Endothelial cell of umbilical vein (primary cell): ENCODE results near the gene ADD1. TPM values are rescaled to one million over a fixed set of nuclear protein-coding genes. Genes with fewer than 3 reads are reported as not detected.
A peak's percentile ranks its signal among the peaks of the same experiment; 100 is the strongest.

Source experiments
- BruUV-seq: library from RNA; stranded (reverse); fragments of 400-500 nt; replicated peaks from 2 replicates; lab custom pipeline; 2021; lab: Mats Ljungman, UMichigan
- CTCF ChIA-PET: fragments of 300-600, 350-600 bp; sonication (Branson Sonifier 250); formaldehyde crosslinking; loops from one replicate; lab custom pipeline; 2021; ENCODE audit warnings: antibody characterized with exemption, inconsistent platforms; lab: Charles Lee
- POLR2A ChIA-PET: fragments of 300-600, 350-600 bp; sonication (Branson Sonifier 250); formaldehyde crosslinking; loops from one replicate; lab custom pipeline; 2021; ENCODE audit warnings: antibody characterized with exemption, inconsistent platforms; lab: Charles Lee
- DNase-seq: peaks from one replicate; pipeline ENCODE4 v3.0.0-alpha.2; 2011; ENCODE audit warnings: low read depth, low spot score
- FAIRE-seq: peaks from 2 replicates; lab custom pipeline; 2011; peaks lifted over from hg19 to GRCh38; lab: Jason Lieb, UNC
- H2AFZ ChIP-seq: 2 replicates; pipeline ENCODE4 v1.6.0; 2012; ENCODE audit warnings: low read depth, low read length, control low read depth, inconsistent platforms
- H3K27ac ChIP-seq: 2 replicates; pipeline ENCODE4 v1.5.1; 2011; ENCODE audit warnings: low read depth, mild to moderate bottlenecking, control low read depth, low read length, moderate library complexity; ENCODE audit not compliant: insufficient read depth
- H3K27me3 ChIP-seq, 2 experiments: 2 replicates each; pipeline versions ENCODE4 v1.6.0 to v1.6.1; 2011; ENCODE audit warnings: low read length in 2 of 2, mixed read lengths in 1 of 2; ENCODE audit not compliant: control insufficient read depth in 2 of 2, insufficient read depth in 2 of 2
- H3K36me3 ChIP-seq, 2 experiments: 2 replicates in 1 of 2; 3 replicates in 1 of 2; pipeline ENCODE4 v1.5.1; 2011; ENCODE audit warnings: low read length in 2 of 2, mild to moderate bottlenecking in 1 of 2, moderate library complexity in 1 of 2; ENCODE audit not compliant: control insufficient read depth in 2 of 2, insufficient read depth in 2 of 2; ENCODE audit errors: extremely low read depth in 1 of 2
- H3K4me1 ChIP-seq: 3 replicates; pipeline ENCODE4 v1.5.1; 2011; ENCODE audit warnings: mild to moderate bottlenecking, low read length; ENCODE audit not compliant: control insufficient read depth, insufficient read depth; ENCODE audit errors: extremely low read depth
- H3K4me2 ChIP-seq: 2 replicates; pipeline ENCODE4 v1.6.1; 2011; ENCODE audit warnings: low read length, control low read depth, mixed read lengths; ENCODE audit not compliant: insufficient read depth
- H3K4me3 ChIP-seq, 3 experiments: fragments of 200-600 bp in 1 of 3; sonication (generic), shearing (Covaris generic) in 1 of 3; replicated peaks in 1 of 3; 2 replicates each; pipeline ENCODE4 v1.5.1; 2011 to 2016; ENCODE audit warnings: control low read depth in 3 of 3, low read length in 3 of 3, mild to moderate bottlenecking in 2 of 3, inconsistent platforms in 1 of 3, low read depth in 1 of 3, moderate library complexity in 1 of 3; ENCODE audit not compliant: insufficient read depth in 1 of 3
- H3K79me2 ChIP-seq: 2 replicates; pipeline ENCODE4 v1.6.0; 2012; ENCODE audit warnings: low read length, inconsistent platforms; ENCODE audit not compliant: control insufficient read depth, insufficient read depth
- H3K9ac ChIP-seq: replicated peaks from 2 replicates; pipeline ENCODE3; 2011; ENCODE audit warnings: low read length, control low read depth; ENCODE audit not compliant: insufficient read depth; ENCODE audit errors: extremely low read depth
- H3K9me1 ChIP-seq: replicated peaks from 3 replicates; pipeline ENCODE4 v1.6.0; 2011; ENCODE audit warnings: mild to moderate bottlenecking, low read length; ENCODE audit not compliant: control insufficient read depth, insufficient read depth; ENCODE audit errors: extremely low read depth
- H3K9me3 ChIP-seq: replicated peaks from 2 replicates; pipeline ENCODE4 v1.5.1; 2012; ENCODE audit warnings: low read length, inconsistent platforms; ENCODE audit not compliant: control insufficient read depth, insufficient read depth
- H4K20me1 ChIP-seq: replicated peaks from 2 replicates; pipeline ENCODE3; 2011; ENCODE audit warnings: mild to moderate bottlenecking, low read length; ENCODE audit not compliant: control insufficient read depth, insufficient read depth; ENCODE audit errors: extremely low read depth
- CTCF ChIP-seq, 2 donors: IDR thresholded peaks; 1 replicate in 1 of 2; 2 replicates in 1 of 2; pipeline ENCODE4 v1.5.1; 2011; ENCODE audit warnings: low read length in 2 of 2, mild to moderate bottlenecking in 2 of 2, moderate library complexity in 2 of 2, control low read depth in 1 of 2, inconsistent platforms in 1 of 2, low read depth in 1 of 2; ENCODE audit not compliant: insufficient read depth in 1 of 2; ENCODE audit errors: extremely low read depth in 1 of 2
- EZH2 ChIP-seq: IDR thresholded peaks from 2 replicates; pipeline ENCODE4 v1.6.1; 2012; ENCODE audit warnings: borderline replicate concordance, low read depth, mild to moderate bottlenecking, moderate library complexity, low read length, inconsistent platforms; ENCODE audit not compliant: severe bottlenecking
- MYC ChIP-seq: IDR thresholded peaks from one replicate; pipeline ENCODE4 v1.6.1; 2011; ENCODE audit warnings: mild to moderate bottlenecking, low read depth, low read length
- dilution Hi-C: fragments of 300-500 bp; cut with MboI; formaldehyde crosslinking; loops from one replicate; pipeline ENCODE4 v1.15.0; 2019; ENCODE audit warnings: low sequenced_read_pairs; ENCODE audit not compliant: extremely low pct_ligation_motif_present
- intact Hi-C: fragments of 100-400 bp; cut with micrococcal nuclease; formaldehyde crosslinking; loops from one replicate; pipeline ENCODE4 v1.10.0; 2022
- polyA plus RNA-seq, 4 experiments: library from polyadenylated mRNA; depleted of rRNA in 3 of 4; stranded (reverse) in 3 of 4; unstranded in 1 of 4; fragments of >200 nt; gene quantifications; 2 replicates each; pipeline versions ENCODE4 v1.2.1 to v1.2.3, GENCODE V29; 2011 to 2012; ENCODE audit warnings: missing spikeins in 1 of 4
- total RNA-seq: library from RNA; stranded (reverse); gene quantifications from 2 replicates; pipeline ENCODE4 v1.2.3, GENCODE V29; 2021

ADD1 gene
- total and polyA plus RNA-seq, 2 donors (not counting 3 experiments of a cell fraction or from before 2014, with no cell fraction given), result 219 to 305 TPM

DNA sequence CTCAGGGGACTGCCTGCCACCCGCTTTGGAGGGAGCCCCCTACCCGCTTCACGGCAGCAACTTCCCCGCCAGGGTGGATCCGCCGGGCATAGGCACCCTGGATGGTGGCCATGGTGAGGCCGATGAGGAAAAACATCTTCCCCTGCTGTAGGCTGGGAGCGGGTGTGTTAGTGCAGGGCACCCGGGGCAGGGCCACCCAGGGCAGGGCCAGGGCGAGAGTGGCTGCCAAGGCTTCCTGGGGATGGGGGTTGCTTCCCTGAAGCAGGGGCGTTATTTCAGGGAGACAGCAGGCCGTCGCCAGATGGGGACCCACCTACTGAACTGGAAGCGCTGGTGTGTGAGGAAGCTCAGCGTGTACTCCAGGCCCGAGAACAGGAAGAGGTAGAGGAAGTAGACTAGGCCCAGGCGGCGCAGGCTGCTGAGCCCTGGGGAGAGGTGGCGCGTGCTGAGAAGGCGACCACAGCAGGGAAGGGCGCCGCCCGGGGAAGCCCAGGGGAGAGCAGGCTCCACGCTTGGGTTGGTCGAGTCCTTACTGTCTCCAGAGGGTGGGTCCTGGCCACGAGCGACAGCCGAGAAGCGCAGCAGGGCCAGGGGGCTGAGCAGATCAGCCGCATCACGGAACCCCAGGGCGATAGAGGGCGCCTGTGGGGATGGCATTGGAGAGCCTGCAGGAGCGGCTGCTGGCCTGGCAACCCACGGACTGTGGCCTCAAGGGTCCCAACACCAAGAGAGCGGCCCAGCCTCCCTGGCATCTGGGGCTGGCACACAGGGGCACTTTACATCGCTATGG, 88.1 kb downstream of the ADD1 start:
- no peak overlapping the region for H3K9ac ChIP-seq
- no TSS peak for BruUV-seq
- no peak overlapping the region for H3K4me3 ChIP-seq
- DNase-seq (peak; percentile 42), FAIRE-seq (peak; percentile 8)
- CTCF ChIA-PET, result interaction anchor here (0.6 kb wide), 1 partner anchor 145 kb away, joined by 3 read pairs; no protein-coding TSS in a partner anchor
- no peaks in the 10 kb centered on the region for H3K27me3 ChIP-seq
- H2AFZ ChIP-seq, result no peak overlapping the region
- TF ChIP-seq EZH2 (no peak), MYC (no peak), CTCF (IDR thresholded peaks at IDR 0.05; ENCODE audit: extremely low read depth in 1 of 2, insufficient read depth in 1 of 2, low read depth in 1 of 2, low read length in 2 of 2) (peak; percentile 13 to 26)
- peaks cover 28% of the 10 kb centered on the region for H3K4me1 ChIP-seq
- no peaks in the 10 kb centered on the region for H3K9me3 ChIP-seq
- no peaks in the 10 kb centered on the region for H4K20me1 ChIP-seq
- peaks cover 7 to 30% of the 10 kb centered on the region in 2 experiments for H3K36me3 ChIP-seq
- dilution Hi-C loops (no loop called here), intact Hi-C loops (loop anchor here (5.0 kb wide), 1 partner anchor 89 kb away; the partner anchor contains the start of gene ADD1)
- POLR2A ChIA-PET, result no interaction called here
- no peak overlapping the region for H3K4me2 ChIP-seq
- peak overlapping the region; percentile 11 for H3K27ac ChIP-seq
- no peaks in the 10 kb centered on the region for H3K9me1 ChIP-seq
- peaks cover 18% of the 10 kb centered on the region for H3K79me2 ChIP-seq
